ENCODE data around the gene IFRD2. TPM values are rescaled to one million over a fixed set of nuclear protein-coding genes. Genes with fewer than 3 reads are reported as not detected.

Gene IFRD2
- total and polyA plus RNA-seq, 2 of the 13 experiments (the other 11 are each of a cell fraction or from before 2014, with no cell fraction given): 32.8 to 96.1 TPM

DNA sequence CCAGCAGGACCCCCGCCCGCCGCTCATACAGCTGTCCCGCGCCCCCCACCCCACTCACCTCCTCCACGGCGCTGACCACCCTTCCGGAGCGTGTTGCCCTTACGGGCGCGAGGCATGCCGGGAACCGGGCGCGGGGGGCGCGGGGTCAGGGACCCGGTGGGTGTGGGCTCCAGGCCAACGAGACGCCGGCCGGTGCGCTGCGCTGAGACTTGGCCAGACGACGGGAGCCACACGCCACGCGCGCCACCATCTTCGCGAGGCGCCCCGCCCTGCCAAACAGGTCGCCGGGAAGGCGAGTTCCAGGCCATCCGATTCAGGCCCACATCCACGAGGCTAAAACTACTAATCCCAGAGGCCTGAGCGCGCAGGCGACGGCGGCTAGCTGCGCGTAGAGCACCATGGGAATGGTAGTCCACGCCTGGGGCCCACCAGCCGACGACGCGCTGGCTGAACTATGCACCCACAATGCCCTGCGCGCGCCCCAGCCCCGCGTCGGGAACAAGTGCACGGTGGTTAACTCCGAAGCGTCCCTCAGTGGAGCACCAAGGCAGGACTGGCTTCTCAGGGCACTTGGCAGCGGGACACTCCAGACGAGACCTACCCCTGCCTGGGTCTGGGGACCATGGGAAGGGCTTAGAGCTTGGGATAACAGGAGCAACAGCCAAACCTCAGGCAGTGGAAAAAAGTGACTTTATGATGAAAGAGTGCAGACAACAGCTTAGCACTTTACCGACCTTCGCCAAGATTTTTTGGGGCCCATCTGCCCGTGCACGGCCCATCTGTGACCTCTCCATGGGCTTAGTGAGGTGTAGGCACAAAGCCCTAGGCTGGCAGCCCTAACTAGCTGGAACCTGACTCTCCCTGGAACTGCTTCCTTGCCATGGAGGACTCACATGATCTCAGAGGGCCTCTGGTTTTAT is at the start of gene IFRD2 (continued):
- TF ChIP-seq ZNF674 (CRISPR knock-in tag; IDR thresholded peaks at IDR 0.05; ENCODE audit: low read depth): 0 out of 2 replicates have a peak, but pooled peaks have one; percentile 82
- no peak for TF ChIP-seq ARNT (IDR thresholded peaks at IDR 0.05)
- TF ChIP-seq, protein P1, sequence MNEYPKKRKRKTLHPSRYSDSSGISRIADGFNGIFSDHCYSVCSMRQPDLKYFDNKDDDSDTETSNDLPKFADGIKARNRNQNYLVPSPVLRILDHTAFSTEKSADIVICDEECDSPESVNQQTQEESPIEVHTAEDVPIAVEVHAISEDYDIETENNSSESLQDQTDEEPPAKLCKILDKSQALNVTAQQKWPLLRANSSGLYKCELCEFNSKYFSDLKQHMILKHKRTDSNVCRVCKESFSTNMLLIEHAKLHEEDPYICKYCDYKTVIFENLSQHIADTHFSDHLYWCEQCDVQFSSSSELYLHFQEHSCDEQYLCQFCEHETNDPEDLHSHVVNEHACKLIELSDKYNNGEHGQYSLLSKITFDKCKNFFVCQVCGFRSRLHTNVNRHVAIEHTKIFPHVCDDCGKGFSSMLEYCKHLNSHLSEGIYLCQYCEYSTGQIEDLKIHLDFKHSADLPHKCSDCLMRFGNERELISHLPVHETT (CRISPR knock-in tag; conservative IDR thresholded peaks at IDR 0.05): peak; percentile 67; the same call in 1 of the 2 replicates
- TF ChIP-seq HOXA5 (CRISPR knock-in tag; IDR thresholded peaks at IDR 0.05): no peak
- TF ChIP-seq SP5 (CRISPR knock-in tag; IDR thresholded peaks at IDR 0.05; ENCODE audit: borderline replicate concordance, low read depth): peak; percentile 86; the same call in 1 of the 2 replicates
- no peak for TF ChIP-seq ZNF629 (CRISPR knock-in tag; conservative IDR thresholded peaks at IDR 0.05)
- no peak for TF ChIP-seq ZNF83 (CRISPR knock-in tag; IDR thresholded peaks at IDR 0.05; ENCODE audit: borderline replicate concordance)
- TF ChIP-seq ZSCAN21 (CRISPR knock-in tag; IDR thresholded peaks at IDR 0.05; ENCODE audit: borderline replicate concordance): 0 out of 2 replicates have a peak, but pooled peaks have one; percentile 2
- 0 out of 2 replicates have a peak, but pooled peaks have one; percentile 18 for TF ChIP-seq ZNF296 (CRISPR knock-in tag; conservative IDR thresholded peaks at IDR 0.05)
- TF ChIP-seq, protein P2, sequence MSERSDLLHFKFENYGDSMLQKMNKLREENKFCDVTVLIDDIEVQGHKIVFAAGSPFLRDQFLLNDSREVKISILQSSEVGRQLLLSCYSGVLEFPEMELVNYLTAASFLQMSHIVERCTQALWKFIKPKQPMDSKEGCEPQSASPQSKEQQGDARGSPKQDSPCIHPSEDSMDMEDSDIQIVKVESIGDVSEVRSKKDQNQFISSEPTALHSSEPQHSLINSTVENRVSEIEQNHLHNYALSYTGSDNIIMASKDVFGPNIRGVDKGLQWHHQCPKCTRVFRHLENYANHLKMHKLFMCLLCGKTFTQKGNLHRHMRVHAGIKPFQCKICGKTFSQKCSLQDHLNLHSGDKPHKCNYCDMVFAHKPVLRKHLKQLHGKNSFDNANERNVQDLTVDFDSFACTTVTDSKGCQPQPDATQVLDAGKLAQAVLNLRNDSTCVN (CRISPR knock-in tag; IDR thresholded peaks at IDR 0.05; ENCODE audit: borderline replicate concordance): peak; percentile 53; the same call in 1 of the 2 replicates
- TF ChIP-seq, protein P3, sequence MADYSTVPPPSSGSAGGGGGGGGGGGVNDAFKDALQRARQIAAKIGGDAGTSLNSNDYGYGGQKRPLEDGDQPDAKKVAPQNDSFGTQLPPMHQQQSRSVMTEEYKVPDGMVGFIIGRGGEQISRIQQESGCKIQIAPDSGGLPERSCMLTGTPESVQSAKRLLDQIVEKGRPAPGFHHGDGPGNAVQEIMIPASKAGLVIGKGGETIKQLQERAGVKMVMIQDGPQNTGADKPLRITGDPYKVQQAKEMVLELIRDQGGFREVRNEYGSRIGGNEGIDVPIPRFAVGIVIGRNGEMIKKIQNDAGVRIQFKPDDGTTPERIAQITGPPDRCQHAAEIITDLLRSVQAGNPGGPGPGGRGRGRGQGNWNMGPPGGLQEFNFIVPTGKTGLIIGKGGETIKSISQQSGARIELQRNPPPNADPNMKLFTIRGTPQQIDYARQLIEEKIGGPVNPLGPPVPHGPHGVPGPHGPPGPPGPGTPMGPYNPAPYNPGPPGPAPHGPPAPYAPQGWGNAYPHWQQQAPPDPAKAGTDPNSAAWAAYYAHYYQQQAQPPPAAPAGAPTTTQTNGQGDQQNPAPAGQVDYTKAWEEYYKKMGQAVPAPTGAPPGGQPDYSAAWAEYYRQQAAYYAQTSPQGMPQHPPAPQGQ (CRISPR knock-in tag; IDR thresholded peaks at IDR 0.05; ENCODE audit: borderline replicate concordance): no peak
- TF ChIP-seq MTA3 (CRISPR knock-in tag; IDR thresholded peaks at IDR 0.05): no peak
- peak; percentile 66; the same call in 1 of the 2 replicates for TF ChIP-seq ZNF589 (CRISPR knock-in tag; conservative IDR thresholded peaks at IDR 0.05)
- peak; percentile 12; the same call in 1 of the 2 replicates for TF ChIP-seq TOPORS (CRISPR knock-in tag; IDR thresholded peaks at IDR 0.05)
- peak; percentile 98 for TF ChIP-seq HOXA3 (CRISPR knock-in tag; IDR thresholded peaks at IDR 0.05)
- no peak for TF ChIP-seq FOXM1 (CRISPR knock-in tag; IDR thresholded peaks at IDR 0.05)
- TF ChIP-seq NR2F1 (CRISPR knock-in tag; IDR thresholded peaks at IDR 0.05): 0 out of 4 replicates have a peak, but pooled peaks of 1 of the 2 experiments have one; percentile 16
- TF ChIP-seq, protein P4, sequence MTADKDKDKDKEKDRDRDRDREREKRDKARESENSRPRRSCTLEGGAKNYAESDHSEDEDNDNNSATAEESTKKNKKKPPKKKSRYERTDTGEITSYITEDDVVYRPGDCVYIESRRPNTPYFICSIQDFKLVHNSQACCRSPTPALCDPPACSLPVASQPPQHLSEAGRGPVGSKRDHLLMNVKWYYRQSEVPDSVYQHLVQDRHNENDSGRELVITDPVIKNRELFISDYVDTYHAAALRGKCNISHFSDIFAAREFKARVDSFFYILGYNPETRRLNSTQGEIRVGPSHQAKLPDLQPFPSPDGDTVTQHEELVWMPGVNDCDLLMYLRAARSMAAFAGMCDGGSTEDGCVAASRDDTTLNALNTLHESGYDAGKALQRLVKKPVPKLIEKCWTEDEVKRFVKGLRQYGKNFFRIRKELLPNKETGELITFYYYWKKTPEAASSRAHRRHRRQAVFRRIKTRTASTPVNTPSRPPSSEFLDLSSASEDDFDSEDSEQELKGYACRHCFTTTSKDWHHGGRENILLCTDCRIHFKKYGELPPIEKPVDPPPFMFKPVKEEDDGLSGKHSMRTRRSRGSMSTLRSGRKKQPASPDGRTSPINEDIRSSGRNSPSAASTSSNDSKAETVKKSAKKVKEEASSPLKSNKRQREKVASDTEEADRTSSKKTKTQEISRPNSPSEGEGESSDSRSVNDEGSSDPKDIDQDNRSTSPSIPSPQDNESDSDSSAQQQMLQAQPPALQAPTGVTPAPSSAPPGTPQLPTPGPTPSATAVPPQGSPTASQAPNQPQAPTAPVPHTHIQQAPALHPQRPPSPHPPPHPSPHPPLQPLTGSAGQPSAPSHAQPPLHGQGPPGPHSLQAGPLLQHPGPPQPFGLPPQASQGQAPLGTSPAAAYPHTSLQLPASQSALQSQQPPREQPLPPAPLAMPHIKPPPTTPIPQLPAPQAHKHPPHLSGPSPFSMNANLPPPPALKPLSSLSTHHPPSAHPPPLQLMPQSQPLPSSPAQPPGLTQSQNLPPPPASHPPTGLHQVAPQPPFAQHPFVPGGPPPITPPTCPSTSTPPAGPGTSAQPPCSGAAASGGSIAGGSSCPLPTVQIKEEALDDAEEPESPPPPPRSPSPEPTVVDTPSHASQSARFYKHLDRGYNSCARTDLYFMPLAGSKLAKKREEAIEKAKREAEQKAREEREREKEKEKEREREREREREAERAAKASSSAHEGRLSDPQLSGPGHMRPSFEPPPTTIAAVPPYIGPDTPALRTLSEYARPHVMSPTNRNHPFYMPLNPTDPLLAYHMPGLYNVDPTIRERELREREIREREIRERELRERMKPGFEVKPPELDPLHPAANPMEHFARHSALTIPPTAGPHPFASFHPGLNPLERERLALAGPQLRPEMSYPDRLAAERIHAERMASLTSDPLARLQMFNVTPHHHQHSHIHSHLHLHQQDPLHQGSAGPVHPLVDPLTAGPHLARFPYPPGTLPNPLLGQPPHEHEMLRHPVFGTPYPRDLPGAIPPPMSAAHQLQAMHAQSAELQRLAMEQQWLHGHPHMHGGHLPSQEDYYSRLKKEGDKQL (CRISPR knock-in tag; IDR thresholded peaks at IDR 0.05; ENCODE audit: low read depth): no peak
- TF ChIP-seq ZBTB7B (CRISPR knock-in tag; IDR thresholded peaks at IDR 0.05): peak; percentile 47; the same call in 1 of the 2 replicates

Measured in HepG2 (cell line).